Esophagus squamous epithelium (tissue), 5 donors: Measurements from ENCODE around the gene RCVRN. TPM values are rescaled to one million over a fixed set of nuclear protein-coding genes. Genes with fewer than 3 reads are reported as not detected.

Experiments
- DNase-seq: peaks from one replicate; lab custom pipeline; 2025; lab: John Stamatoyannopoulos, UW
- H3K27ac ChIP-seq, 4 donors: fragments of 200-600 bp; sonication (generic); one replicate each; pipeline ENCODE4 v1.5.1; 2016 to 2019; ENCODE audit warnings: mild to moderate bottlenecking in 1 of 4
- H3K27me3 ChIP-seq, 4 donors: fragments of 200-600 bp; sonication (generic); 1 replicate in 3 of 4; 2 replicates in 1 of 4; pipeline versions ENCODE4 v1.5.1 to v1.6.0; 2017 to 2021; ENCODE audit warnings: antibody characterized with exemption in 1 of 4
- H3K36me3 ChIP-seq, 3 donors: fragments of 200-600 bp; sonication (generic); one replicate each; pipeline ENCODE4 v1.5.1; 2016 to 2019
- H3K4me1 ChIP-seq, 3 donors: fragments of 200-600 bp; sonication (generic); one replicate each; pipeline ENCODE4 v1.5.1; 2017 to 2019
- H3K4me3 ChIP-seq, 4 donors: fragments of 200-600 bp; sonication (generic); 1 replicate in 3 of 4; 2 replicates in 1 of 4; pipeline ENCODE4 v1.5.1; 2016 to 2019; ENCODE audit warnings: mild to moderate bottlenecking in 2 of 4, moderate library complexity in 1 of 4
- H3K9me3 ChIP-seq, 3 donors: fragments of 200-600 bp; sonication (generic); one replicate each; pipeline ENCODE4 v1.5.1; 2016 to 2019
- POLR2A ChIP-seq, 4 donors: fragments of 450-650 bp; IDR thresholded peaks; one replicate each; pipeline ENCODE4 v1.6.1; 2017; ENCODE audit warnings: antibody characterized with exemption in 4 of 4, mild to moderate bottlenecking in 4 of 4, moderate library complexity in 3 of 4
- WGBS, 2 donors: methylation state at CpG; one replicate each; pipeline ENCODE4 v1.1.5; 2018; 5-methylcytosine and 5-hydroxymethylcytosine counted together
- intact Hi-C: fragments of 100-400 bp; cut with DNase I; formaldehyde crosslinking; loops from one replicate; pipeline ENCODE4 v1.15.0; 2022
- total RNA-seq, 4 donors: library from RNA; depleted of rRNA; stranded (reverse); fragments of >200 nt; gene quantifications; one replicate each; pipeline ENCODE4 v1.1.0, GENCODE V29; 2016
- TF ChIP-seq, protein P1 (sequence below), 6 experiments: fragments of 450-650 bp in 4 of 6; fragments of 200-600 bp in 2 of 6; sonication (generic) in 2 of 6; IDR thresholded peaks; one replicate each; pipeline ENCODE4 v1.5.1; 2016 to 2019; ENCODE audit warnings: antibody characterized with exemption in 6 of 6, mild to moderate bottlenecking in 4 of 6, moderate library complexity in 4 of 6
- donor health status: DM: yes; HTN: yes; CAD: no.

RCVRN gene
- total RNA-seq, 4 donors from 2014 or later, result not detected

DNA sequence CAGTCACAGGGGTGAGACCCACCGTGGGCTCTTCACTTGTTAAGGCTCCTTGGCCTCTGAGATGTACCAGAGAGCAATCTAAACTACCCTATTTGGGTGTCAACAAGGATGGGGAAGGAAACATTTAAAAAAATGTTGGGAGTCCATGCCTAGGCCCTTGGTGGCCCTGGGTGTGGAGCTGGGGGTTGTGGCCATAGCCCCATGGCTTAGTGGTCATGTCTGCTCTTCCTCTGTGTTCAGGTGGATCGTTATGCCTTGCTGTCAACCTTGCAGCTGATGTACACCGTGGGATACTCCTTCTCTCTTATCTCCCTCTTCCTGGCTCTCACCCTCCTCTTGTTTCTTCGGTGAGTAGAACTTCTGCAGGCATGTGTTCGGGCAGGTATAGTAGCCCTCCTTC lies 50.8 kb downstream of the RCVRN start:
- DNase-seq, result no peak
- no peaks in the 10 kb centered on the region for H3K36me3 ChIP-seq
- no peak overlapping the region for H3K27ac ChIP-seq
- H3K4me3 ChIP-seq, result no peak overlapping the region
- WGBS, 2 donors, result 56 to 65% methylated on average over 5 of the region's 5 CpGs
- no peaks in the 10 kb centered on the region for H3K4me1 ChIP-seq
- H3K27me3 ChIP-seq, result no peaks in the 10 kb centered on the region
- peaks cover 0 to 9% (median 9%) of the 10 kb centered on the region in 3 donors for H3K9me3 ChIP-seq
- TF ChIP-seq, protein P1, sequence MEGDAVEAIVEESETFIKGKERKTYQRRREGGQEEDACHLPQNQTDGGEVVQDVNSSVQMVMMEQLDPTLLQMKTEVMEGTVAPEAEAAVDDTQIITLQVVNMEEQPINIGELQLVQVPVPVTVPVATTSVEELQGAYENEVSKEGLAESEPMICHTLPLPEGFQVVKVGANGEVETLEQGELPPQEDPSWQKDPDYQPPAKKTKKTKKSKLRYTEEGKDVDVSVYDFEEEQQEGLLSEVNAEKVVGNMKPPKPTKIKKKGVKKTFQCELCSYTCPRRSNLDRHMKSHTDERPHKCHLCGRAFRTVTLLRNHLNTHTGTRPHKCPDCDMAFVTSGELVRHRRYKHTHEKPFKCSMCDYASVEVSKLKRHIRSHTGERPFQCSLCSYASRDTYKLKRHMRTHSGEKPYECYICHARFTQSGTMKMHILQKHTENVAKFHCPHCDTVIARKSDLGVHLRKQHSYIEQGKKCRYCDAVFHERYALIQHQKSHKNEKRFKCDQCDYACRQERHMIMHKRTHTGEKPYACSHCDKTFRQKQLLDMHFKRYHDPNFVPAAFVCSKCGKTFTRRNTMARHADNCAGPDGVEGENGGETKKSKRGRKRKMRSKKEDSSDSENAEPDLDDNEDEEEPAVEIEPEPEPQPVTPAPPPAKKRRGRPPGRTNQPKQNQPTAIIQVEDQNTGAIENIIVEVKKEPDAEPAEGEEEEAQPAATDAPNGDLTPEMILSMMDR (IDR thresholded peaks at IDR 0.05), result no peak
- no peak for TF ChIP-seq POLR2A (IDR thresholded peaks at IDR 0.05)
- intact Hi-C loops, result no loop called here

DNA sequence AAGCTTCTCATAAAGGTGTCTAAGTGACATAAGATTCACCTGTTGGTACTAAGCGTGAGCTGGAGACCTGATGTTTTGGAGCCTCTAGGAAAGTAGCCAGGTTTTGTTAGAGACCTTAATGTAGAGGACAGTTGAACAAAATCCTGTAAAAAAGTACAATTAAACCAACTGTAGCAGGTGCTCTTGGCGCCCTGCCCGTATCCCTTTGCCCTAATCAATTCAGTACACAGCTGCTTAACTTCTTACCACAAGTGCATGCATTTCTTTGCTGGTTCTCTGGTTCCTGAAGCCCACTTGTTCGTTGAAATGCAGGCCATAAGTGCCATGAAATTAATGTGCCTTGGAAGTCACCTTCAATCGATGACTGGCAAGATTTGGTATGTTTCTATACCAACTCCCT lies 54.9 kb downstream of the RCVRN start:
- WGBS, 2 donors, result 78 to 85% methylated on average over 5 of the region's 5 CpGs
- no peaks in the 10 kb centered on the region for H3K9me3 ChIP-seq
- H3K4me3 ChIP-seq, result no peak overlapping the region
- DNase-seq, result no peak
- no peaks in the 10 kb centered on the region for H3K27me3 ChIP-seq
- H3K27ac ChIP-seq, result no peak overlapping the region
- intact Hi-C loops, result no loop called here
- no peak for TF ChIP-seq POLR2A (IDR thresholded peaks at IDR 0.05)
- no peaks in the 10 kb centered on the region for H3K4me1 ChIP-seq
- H3K36me3 ChIP-seq, result no peaks in the 10 kb centered on the region

Other genes with a start within 250 kb of the RCVRN start
- gene DHRS7C, start 113.7 kb downstream of the RCVRN start, total RNA-seq, result not detected
- not detected for gene GSG1L2, start 83.2 kb downstream of the RCVRN start, total RNA-seq
- under 1 TPM in 3 of 4 donors, not detected in 1; 0.21 to 0.95 (median 0.31) TPM for gene GLP2R, start 79.3 kb downstream of the RCVRN start, total RNA-seq